ENCODE measurements around the gene RMND5B.

DNA sequence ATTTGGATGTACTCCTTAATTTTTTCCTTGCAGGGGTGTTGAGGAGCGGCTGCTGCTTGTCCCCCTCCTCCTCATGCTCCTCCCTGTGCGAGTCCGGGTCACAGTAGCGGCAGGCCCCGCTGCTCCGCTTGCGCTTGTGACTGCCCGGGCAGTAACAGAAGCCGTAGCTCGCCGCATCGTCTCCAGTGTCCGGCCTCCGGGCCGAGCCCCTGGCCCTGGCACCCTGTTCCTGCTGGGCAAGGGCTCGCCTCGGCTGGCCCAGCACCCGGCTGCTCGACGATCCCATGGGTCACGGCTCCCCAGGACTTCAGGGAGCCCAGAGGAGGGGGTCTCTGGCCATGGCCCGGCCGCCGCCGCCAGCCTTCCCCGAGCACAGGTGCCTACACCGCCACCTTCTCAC is 56.2 kb downstream of the RMND5B start, which contains the start of gene GMCL2:
- TF ChIP-seq POLR2AphosphoS5 (IDR thresholded peaks at IDR 0.05) (no peak), TAF1 (IDR thresholded peaks at IDR 0.05; ENCODE audit: low read depth) (no peak)
- TF ChIP-seq, protein P1, sequence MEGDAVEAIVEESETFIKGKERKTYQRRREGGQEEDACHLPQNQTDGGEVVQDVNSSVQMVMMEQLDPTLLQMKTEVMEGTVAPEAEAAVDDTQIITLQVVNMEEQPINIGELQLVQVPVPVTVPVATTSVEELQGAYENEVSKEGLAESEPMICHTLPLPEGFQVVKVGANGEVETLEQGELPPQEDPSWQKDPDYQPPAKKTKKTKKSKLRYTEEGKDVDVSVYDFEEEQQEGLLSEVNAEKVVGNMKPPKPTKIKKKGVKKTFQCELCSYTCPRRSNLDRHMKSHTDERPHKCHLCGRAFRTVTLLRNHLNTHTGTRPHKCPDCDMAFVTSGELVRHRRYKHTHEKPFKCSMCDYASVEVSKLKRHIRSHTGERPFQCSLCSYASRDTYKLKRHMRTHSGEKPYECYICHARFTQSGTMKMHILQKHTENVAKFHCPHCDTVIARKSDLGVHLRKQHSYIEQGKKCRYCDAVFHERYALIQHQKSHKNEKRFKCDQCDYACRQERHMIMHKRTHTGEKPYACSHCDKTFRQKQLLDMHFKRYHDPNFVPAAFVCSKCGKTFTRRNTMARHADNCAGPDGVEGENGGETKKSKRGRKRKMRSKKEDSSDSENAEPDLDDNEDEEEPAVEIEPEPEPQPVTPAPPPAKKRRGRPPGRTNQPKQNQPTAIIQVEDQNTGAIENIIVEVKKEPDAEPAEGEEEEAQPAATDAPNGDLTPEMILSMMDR (IDR thresholded peaks at IDR 0.05; ENCODE audit: poor library complexity, severe bottlenecking), result no peak

Data from neural cell (in vitro differentiated cells).